Right kidney (tissue), 1 donor: ENCODE data around the gene MAML2.
"Not testable (repeated sequence)": the region's sequence is repeated elsewhere in the genome, so short reads cannot be mapped to it uniquely, and the experiment has no call there.

Source experiments
- DNase-seq: peaks from one replicate; pipeline ENCODE4 v3.0.0-alpha.2; 2016

MAML2 gene

DNA sequence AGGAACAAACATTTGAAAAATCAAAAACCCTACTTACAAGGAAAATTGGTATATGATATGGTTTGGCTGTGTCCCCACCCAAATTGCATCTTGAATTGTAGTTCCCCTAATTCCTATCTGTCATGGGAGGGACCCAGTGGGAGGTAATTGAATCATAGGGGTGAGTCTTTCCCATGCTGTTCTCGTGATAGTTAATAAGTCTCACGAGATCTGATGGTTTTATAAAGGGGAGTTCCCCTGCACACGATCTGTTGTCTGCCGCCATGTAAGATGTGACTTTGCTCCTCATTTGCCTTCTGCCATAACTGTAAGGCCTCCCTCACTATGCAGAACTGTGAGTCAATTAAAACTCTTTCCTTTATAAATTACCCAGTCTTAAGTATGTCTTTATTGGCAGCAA lies 74.5 kb downstream of the MAML2 start:
- not testable (repeated sequence) for DNase-seq

DNA sequence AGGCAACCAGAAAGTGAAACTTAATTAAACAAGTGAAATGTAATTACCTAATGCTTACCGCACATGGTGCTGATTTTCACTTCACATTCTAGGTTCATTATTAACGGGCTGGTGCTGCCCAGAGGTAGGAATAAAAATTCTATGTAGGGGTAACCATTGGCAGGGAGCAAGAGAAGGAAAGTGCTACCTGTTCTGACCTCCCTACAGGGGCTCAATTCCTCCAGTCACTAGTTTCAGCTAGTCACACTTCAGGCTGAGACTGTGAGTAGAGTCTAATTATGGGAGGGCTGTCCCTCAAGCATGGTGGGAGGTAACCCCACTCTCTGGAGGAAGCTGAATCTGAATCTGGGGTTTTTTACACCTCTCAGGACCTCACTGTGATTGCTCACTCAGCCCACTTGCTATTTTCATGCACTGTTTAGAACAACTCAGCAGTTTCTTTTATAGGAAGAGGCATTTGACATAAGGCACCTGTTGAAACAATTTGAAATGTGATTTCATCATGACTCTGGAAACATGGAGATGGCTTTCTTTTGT lies 75.4 kb downstream of the MAML2 start:
- DNase-seq, result no peak

DNA sequence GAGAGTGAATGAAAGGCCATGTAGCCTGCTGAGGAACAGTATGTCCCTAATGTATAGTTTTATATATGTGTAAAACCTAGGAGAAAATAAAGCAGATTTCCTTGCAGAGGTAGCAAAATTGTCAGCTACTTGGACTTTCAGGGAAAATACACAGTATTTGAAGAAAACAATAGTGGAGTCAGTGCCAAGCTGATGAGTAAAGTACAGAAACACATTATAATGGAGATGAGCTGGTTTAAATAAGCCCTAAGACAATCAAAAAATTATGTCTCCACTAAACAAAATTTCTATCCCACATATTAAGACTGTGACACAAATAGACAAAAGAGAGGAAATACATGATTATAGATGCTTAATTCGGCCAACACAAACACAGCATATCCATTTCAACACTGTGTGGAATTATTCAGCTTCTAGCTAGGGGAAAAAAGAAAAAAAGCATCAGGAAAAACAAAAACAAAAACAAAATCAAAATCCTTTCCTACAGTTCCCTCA lies 75.9 kb downstream of the MAML2 start:
- no peak for DNase-seq

DNA sequence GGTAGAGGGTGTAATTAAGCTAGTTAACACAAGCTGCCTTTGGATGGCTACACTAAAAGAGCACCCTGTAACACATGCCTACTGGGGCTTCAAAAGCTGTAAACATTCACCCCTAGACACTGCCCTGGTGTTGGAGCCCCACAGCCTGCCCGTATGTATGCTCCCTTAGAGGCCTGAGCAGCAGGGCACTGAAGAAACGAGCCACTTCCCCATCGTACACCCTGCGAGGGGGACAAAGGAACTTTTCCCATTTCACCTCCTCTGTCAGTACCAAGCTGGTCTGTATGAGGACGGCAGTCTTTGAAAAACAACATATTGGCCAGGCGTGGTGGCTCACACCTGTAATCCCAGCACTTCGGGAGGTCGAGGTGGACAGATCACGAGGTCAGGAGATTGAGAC lies 77.0 kb downstream of the MAML2 start:
- no peak for DNase-seq

DNA sequence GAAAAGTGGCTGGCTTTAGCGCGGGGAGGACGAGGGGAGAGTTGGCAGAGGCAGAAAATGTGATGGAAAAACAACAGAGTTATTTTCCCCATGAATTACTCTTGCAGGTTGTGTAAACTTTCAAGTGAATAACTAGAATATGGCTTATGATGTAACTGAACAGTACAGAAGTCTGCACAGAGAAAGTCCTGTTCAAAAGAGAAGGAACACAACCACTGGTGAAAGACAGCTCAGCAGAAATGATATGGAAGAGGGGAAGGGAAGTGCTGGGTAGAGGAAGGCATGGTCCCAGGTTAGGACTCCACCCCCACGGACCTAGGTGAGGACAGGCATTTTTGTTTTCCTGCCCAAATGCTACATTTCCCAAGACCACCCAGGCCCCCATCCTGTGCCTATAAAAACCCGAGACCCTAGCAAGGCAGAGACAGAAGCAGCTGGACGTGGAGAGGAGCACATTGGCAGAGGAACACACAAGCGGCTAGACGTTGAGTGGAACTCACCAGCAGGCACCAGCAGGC lies 77.7 kb downstream of the MAML2 start:
- no peak for DNase-seq

DNA sequence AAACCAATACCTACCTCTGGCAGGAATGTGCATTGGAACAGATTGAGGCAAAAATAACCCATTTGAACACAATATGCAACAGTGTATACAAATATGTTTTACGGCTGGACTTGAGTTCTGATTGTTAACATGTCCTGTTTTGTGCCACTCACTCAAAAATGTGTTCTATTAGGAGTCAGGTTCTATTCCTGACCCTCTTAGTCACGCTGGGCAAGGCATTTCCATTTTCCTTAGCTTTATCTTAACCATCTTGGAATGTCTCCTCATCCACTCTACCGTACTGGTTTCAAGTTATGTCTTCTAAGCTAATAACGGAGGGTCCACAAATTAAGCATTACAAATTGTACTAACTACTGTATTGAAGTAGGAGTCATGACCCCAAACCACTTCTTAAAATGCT lies 78.6 kb downstream of the MAML2 start:
- no peak for DNase-seq

DNA sequence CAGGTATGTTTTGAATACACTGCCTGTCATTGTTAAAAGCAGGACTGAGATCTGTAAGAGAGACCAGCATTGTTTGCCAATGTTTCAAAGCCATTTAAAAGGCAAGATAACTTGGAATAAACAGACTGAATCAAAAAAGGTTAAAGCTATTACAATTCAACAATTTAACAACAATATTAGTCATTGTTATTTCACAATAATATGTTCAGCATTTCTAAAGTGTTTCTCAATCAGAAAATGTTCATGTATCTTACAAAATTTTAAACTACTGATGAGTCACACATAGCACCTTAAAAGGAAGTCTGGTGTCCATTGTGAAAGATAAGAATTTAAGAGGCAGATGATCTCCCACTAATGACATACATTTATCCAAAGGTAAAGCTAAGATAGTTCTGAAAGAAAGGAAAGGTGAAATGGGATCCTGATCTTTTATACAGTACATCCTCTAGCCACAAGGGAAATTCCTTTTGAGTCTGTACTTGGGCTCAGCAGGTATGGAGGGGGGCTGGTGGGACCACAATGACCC lies 79.7 kb downstream of the MAML2 start:
- no peak for DNase-seq

DNA sequence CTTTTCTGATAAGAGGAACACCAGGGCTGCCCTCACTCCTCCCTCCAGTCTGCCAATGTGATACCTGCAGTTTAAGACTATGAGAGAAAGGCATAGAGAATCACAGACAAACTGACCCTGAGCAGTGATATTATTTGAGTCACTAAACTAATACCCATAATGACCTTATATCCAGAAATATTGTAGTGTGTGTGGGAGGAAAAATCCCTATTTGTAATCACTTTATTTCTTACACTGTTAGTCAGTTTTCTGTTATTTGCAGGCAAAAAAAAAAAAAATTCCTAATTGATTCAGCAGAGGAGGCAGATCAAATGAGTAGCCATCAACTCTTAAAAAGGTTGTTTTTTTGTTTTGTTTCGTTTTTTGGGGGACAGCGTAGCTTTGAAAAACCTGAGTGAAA lies 82.5 kb downstream of the MAML2 start:
- no peak for DNase-seq

DNA sequence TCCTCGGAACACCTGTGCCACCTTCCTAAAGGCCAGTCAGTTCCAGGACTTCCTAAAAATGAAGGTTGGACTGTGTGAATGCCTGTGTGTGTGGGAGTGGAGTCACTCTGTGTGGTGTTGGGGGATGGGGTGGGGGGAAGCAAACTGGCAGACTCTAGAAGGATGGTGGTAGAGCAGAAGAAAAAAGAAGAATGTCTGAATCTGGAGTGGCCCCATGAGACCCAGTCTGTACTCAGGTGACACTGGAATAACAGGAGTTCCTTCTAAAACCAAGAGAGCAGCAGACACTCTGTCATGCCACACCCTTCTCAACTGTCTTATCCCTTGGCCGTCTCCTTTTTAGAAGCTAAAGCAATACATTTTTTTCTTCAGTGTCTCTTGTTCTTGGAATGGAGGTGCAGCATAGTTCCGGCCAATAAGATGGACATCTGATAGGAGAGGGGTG lies 82.9 kb downstream of the MAML2 start:
- no peak for DNase-seq

DNA sequence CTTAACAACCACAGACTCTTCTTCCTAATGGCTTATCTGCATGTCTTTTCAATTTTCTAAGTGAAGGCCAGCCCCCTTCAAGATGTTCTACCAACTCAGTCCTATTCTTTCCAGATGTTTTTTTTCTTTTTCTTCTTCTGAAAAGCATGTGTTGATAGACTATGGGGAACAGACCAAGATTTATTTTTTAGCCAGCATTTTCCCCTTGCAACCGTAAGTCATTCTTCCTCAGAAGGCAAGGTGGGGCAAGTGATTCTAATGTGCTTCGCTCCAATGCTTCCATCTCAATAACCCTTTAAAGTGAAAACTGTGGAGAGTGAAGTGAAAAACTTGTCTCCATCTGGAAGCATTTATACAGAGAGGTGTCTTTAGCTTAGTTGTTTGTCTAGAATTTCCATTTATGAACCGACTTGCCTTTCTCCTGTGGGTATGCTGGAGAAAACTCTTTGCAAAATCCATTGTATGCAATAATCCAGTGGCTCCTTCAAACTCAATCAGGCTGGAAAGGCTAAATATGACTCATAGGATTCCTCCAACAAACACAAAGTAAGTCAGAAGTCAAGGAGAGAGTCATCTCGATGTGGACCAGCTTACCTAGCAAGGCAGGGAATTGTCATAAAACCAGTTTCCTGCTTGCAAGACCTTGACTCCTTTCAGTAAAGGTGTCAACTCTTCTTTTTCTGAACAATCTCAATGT lies 83.7 kb downstream of the MAML2 start:
- no peak for DNase-seq

DNA sequence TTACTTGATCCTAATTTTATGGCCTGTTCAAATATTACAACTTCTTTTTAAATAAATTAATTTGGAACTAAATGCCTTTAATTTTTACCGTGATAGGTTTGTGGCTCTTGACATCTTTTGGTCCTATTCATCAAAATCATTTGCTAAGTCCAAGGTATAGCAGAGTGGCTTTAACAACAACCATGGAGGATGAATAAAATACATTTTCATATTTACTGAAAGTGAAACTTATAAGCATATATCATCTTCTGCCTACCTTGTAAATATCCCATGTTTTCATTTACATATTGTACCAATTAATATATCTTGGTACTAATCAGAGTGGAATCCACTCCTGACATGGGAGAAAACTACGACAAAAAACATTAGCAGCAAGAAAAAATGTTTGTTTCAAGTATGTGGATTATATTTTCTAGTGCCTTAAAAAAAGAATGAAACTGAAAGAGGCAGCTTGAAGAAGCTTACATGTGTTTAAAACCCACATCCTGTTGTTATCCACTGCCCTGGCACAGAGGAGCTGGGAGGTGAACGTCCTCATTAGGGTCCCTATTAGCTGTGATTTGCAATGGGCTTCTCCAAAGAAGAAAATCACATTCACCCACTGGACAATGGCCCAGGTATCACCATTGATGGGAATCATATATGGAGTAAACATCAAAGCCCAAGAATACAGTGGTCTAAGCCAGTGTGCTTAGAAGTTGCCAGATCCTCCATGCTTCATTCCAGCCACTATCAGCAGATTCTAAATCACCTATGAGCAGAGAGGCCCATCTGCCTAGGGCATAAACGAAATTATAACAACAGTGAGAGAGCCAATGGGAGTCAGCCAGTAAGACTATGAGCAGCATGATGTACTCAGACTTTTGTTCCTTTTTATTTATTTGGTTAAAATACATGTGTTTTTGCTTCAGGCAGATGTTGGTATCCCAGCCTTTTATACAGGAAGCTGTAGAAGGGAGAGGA lies 84.7 kb downstream of the MAML2 start:
- DNase-seq, result no peak

DNA sequence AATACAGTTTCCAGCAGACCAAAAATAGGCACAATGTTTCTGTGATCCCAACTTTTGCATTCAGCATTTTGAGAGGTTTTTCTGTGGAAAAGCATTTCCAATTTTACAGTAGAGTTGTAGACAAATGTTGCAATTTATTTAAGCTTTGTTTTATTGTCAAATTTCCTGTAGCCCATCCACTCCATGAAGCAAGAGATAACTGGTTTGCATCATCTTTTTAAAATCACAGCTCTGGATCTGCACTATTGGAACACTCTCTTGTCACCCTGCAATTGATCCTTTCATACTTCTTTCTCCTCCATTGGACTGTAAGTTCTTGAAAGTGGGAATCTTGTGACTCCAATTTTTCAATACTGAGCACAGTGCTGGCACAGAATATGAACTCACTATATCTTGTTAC lies 86.0 kb downstream of the MAML2 start:
- DNase-seq, result no peak

DNA sequence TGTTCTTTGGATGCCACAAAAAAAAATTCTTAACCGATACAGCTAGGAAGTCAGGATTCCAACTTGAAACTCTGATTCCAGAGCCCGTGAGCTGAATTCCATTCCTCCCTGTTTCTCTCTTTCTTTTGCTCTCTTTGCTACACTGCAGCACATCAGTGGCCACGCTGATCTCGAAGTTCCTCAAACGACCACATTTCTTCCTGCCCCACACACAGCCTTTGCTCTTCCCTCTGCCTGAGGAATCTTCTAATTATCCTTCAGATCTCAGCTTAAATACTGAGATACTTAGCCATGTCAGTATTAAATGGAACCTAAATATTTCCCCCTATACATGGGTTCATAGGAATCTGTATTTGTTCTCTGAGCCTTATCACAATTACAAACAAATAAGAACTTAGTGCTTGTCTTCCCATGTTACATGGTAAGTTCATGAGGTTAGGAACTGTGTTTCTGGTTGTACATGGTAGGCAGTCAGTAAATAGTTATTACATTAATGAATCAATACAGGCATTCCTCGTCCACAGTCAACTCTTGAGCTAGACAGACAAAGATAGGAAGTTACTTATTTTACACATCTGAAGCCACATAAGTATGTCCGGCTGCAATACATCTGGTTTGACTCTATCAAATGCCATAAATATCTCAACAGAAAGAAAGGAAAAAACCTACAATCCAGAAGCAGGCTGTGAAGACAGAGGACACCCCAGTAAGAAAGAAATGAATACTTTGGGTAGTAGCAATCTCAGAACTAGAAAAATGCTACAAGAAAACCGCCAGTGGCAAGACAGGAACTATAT lies 86.6 kb downstream of the MAML2 start:
- no peak for DNase-seq

DNA sequence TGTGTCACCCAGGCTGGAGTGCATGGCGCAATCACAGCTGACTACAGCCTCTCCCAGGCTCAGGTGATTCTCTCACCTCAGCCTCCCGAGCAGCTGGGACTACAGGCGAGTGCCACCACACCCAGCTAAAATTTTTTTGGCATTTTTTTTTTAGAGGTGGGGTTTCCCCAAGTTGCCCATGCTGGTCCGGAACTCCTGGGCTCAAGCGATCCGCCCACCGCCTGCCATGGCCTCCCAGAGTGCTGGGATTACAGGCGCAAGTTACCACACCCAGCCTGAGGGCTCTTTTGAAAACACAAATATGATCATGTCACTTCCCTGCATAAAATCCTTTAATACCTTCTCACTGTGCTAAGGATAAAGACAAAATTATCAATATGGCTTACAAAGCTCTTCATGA lies 88.1 kb downstream of the MAML2 start:
- DNase-seq, result no peak

DNA sequence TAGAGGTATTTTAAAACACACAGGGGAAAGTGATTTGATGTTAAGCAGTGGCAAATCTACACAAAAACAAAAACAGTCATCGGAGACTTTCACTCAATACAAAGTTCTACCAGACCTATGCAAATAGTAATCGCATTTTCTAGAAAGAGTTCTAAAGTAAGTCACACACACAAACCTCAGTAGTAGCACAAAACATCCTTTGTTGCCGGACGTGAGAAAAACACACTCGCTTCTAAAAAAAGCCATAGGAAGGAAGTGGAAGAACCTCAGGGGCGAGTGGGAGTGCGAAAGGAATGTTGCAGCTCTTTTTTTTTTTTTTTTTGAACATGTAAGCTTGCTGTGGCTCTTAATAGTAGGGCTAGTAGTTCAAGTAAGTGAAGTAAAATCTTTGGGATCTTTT lies 88.9 kb downstream of the MAML2 start:
- DNase-seq, result no peak

DNA sequence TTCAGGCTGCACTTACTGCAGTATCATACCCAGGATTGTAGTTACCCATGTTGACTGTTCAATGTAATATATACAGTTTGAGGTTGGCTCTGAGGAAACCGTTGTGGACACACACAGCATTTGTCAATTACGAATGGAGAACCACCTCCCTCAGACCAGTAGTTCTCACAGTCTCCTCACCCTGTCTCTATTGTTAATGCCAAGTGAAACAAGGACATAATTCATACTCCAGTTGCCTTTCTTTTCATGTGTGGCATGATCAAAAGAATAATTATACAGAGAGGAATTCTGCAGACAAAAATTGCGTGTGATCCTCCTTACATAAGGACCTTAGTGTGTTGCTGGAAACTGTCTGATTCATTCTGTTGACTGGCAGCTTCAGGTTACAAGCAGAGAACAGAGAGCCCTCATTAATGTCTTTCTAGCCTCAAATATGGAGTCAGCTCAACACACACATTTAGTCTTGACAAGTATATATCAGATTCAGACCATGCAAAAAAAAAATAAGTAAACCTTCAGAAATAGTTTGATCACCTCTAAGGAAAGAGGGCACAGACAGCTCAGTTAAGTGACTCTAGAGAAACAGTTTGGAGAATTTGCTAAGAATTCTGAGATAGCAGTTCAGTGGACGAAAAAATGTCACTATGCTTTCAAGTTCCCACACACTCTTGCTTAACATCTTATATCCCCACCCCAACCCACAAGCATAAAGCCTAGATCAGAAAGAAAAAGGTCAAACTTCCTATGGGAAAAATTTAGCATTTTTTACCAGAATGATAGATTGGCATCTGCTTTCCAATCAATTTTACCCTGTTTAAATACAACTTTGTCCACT lies 96.1 kb downstream of the MAML2 start:
- no peak for DNase-seq

DNA sequence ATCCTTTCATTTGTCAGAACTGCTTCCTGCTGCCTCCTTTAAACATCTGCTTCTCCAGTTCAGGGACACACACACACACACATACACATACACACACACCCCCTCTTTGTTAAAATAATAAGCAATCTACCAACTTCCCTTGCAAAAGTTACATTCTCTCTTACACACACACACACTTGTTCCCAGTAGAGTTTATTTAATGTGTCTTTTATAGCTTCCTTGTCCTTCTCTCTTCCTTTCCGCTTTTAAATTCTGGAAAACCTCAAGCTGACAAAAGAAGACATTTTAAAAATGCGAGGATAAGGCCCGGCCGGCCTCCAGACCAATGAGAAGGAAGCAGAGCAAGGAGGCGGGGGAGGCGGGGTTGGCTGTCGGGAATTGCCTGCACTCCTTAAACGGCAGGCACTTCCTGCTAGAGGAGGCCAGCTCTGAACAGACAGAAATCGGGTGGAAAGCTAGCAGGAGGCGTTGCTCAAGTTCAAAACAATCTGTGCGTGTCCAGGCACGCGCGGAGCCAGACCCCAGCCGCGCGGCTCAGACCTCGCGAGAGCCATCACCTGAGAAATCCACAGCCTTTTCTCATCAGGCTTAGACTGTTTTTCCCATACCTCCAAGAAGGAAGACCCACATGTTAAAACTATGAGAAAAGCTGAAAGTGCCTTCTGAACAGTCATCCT lies 99.9 kb downstream of the MAML2 start:
- peak; percentile 86 for DNase-seq

DNA sequence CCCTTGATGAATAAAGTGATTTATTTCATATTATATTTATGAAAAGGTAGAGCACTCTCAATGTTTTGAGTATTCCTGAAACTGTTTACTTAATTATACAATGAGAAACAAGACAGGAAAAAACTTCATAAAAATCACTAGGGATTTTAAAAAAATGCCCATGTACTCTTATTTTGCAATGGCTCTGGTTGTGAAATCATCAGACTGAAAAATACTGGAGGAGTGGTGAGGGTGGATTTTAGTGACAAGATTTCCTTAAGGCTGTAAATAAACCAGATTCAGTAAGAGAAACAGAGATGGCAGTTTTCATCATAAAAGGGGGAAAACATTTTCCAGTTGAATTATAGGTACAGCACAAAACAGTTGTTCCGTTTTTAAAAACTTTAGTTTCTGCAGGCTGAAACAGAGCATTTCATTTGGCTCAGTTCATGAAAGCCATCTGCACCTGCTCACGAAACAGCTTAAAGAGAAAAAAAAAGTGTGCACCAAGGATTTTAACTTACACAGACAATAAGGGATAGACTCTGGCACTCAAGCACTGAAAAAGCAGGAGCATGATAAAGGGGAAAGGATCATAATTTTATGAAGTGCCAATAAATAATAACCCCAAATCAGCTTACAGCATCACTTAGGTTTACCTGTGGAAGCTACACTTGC lies 100.7 kb downstream of the MAML2 start:
- DNase-seq, result no peak

DNA sequence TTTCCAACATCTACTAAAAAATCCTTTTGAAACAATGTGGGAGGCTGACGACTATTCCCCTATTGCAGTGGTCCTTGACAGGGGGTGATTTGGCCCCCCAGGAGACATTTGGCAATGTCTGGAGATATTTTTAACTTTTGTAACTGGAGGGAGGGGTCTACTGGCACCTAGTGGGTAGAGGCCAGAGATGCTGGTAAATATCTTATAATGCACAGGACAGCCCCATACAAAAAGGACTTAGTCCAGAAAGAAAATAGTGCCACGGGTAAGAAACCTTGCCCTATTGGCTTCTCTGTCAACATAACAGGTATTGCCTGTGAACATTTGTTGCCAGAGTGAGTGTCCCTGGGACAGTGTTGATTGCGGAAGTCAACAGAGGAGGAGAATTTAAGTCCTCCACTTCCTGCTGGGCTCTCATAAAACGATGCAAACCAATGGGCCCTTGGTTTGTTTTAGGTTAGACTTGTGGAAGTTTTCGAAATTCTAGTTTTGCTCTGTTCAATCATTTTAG lies 101.6 kb downstream of the MAML2 start:
- DNase-seq, result no peak
